ENCODE results near the gene SNTG2.

- TF ChIP-seq FOXJ3 (CRISPR knock-in tag; IDR thresholded peaks at IDR 0.05; ENCODE audit: borderline replicate concordance) (no peak), TEAD4 (CRISPR knock-in tag; IDR thresholded peaks at IDR 0.05) (no peak), ZNF232 (CRISPR knock-in tag; IDR thresholded peaks at IDR 0.05) (no peak), ZNF416 (CRISPR knock-in tag; IDR thresholded peaks at IDR 0.05) (no peak), ZNF219 (CRISPR knock-in tag; IDR thresholded peaks at IDR 0.05; ENCODE audit: borderline replicate concordance) (no peak)
- TF ChIP-seq, protein P1, sequence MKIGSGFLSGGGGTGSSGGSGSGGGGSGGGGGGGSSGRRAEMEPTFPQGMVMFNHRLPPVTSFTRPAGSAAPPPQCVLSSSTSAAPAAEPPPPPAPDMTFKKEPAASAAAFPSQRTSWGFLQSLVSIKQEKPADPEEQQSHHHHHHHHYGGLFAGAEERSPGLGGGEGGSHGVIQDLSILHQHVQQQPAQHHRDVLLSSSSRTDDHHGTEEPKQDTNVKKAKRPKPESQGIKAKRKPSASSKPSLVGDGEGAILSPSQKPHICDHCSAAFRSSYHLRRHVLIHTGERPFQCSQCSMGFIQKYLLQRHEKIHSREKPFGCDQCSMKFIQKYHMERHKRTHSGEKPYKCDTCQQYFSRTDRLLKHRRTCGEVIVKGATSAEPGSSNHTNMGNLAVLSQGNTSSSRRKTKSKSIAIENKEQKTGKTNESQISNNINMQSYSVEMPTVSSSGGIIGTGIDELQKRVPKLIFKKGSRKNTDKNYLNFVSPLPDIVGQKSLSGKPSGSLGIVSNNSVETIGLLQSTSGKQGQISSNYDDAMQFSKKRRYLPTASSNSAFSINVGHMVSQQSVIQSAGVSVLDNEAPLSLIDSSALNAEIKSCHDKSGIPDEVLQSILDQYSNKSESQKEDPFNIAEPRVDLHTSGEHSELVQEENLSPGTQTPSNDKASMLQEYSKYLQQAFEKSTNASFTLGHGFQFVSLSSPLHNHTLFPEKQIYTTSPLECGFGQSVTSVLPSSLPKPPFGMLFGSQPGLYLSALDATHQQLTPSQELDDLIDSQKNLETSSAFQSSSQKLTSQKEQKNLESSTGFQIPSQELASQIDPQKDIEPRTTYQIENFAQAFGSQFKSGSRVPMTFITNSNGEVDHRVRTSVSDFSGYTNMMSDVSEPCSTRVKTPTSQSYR (CRISPR knock-in tag; IDR thresholded peaks at IDR 0.05): no peak
- TF ChIP-seq, protein P2, sequence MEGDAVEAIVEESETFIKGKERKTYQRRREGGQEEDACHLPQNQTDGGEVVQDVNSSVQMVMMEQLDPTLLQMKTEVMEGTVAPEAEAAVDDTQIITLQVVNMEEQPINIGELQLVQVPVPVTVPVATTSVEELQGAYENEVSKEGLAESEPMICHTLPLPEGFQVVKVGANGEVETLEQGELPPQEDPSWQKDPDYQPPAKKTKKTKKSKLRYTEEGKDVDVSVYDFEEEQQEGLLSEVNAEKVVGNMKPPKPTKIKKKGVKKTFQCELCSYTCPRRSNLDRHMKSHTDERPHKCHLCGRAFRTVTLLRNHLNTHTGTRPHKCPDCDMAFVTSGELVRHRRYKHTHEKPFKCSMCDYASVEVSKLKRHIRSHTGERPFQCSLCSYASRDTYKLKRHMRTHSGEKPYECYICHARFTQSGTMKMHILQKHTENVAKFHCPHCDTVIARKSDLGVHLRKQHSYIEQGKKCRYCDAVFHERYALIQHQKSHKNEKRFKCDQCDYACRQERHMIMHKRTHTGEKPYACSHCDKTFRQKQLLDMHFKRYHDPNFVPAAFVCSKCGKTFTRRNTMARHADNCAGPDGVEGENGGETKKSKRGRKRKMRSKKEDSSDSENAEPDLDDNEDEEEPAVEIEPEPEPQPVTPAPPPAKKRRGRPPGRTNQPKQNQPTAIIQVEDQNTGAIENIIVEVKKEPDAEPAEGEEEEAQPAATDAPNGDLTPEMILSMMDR (IDR thresholded peaks at IDR 0.05): no peak
- TF ChIP-seq, protein P3, sequence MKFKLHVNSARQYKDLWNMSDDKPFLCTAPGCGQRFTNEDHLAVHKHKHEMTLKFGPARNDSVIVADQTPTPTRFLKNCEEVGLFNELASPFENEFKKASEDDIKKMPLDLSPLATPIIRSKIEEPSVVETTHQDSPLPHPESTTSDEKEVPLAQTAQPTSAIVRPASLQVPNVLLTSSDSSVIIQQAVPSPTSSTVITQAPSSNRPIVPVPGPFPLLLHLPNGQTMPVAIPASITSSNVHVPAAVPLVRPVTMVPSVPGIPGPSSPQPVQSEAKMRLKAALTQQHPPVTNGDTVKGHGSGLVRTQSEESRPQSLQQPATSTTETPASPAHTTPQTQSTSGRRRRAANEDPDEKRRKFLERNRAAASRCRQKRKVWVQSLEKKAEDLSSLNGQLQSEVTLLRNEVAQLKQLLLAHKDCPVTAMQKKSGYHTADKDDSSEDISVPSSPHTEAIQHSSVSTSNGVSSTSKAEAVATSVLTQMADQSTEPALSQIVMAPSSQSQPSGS (CRISPR knock-in tag; IDR thresholded peaks at IDR 0.05; ENCODE audit: borderline replicate concordance, low read depth): no peak
These were observed 219.6 kb downstream of the SNTG2 start for GRCh38 chr2:1170241-1170640.
